HEK293 (cell line): ENCODE results near the gene ATP8B4.

ENCODE experiments used
- CTCF ChIA-PET: fragments of 350-600 bp; formaldehyde crosslinking; extraction: SDS; loops from one replicate; lab custom pipeline; 2021; ENCODE audit warnings: antibody characterized with exemption; lab: Yijun Ruan, JAX
- POLR2A ChIA-PET: fragments of 300-600 bp; formaldehyde crosslinking; extraction: SDS; loops from one replicate; lab custom pipeline; 2020; ENCODE audit warnings: antibody characterized with exemption, inconsistent platforms; lab: Yijun Ruan, JAX
- H3K27ac ChIP-seq: fragments of 200-500 bp; sonication (Bioruptor generic); 2 replicates; pipeline ENCODE4 v1.5.1; 2014; ENCODE audit warnings: low read depth, low read length, control low read depth, inconsistent platforms; ENCODE audit errors: extremely low read depth
- H3K36me3 ChIP-seq, 2 experiments: fragments of 200-500 bp in 1 of 2; sonication (Bioruptor generic) in 1 of 2; 1 replicate in 1 of 2; 2 replicates in 1 of 2; pipeline ENCODE4 v1.5.1; 2014 to 2017; ENCODE audit warnings: inconsistent platforms in 2 of 2, low read length in 2 of 2; ENCODE audit not compliant: control insufficient read depth in 2 of 2, insufficient read depth in 1 of 2
- H3K4me1 ChIP-seq: fragments of 200-500 bp; sonication (Bioruptor generic); 2 replicates; pipeline ENCODE4 v1.5.1; 2014; ENCODE audit warnings: mild to moderate bottlenecking, low read length, inconsistent platforms; ENCODE audit not compliant: control insufficient read depth, insufficient read depth
- H3K4me3 ChIP-seq: 2 replicates; pipeline ENCODE4 v1.5.1; 2011; ENCODE audit warnings: low read depth, mild to moderate bottlenecking, control low read depth, low read length, moderate library complexity
- H3K9me3 ChIP-seq: fragments of 200-500 bp; sonication (Bioruptor generic); 2 replicates; pipeline ENCODE4 v1.5.1; 2014; ENCODE audit warnings: low read depth, low read length, inconsistent platforms; ENCODE audit not compliant: control insufficient read depth, insufficient read depth
- AEBP2 ChIP-seq: fragments of 450-650 bp; formaldehyde crosslinking; IDR thresholded peaks from 2 replicates; pipeline ENCODE4 v1.5.1; 2016; ENCODE audit warnings: missing biosample characterization, missing genetic modification characterization, borderline replicate concordance
- GLI2 ChIP-seq: fragments of 450-650 bp; formaldehyde crosslinking; IDR thresholded peaks from 2 replicates; pipeline ENCODE4; 2017; ENCODE audit warnings: missing biosample characterization, missing genetic modification characterization, low read depth, borderline replicate concordance
- HIC1 ChIP-seq: fragments of 450-650 bp; formaldehyde crosslinking; IDR thresholded peaks from 2 replicates; pipeline ENCODE4 v1.5.1; 2016; ENCODE audit warnings: missing biosample characterization, missing genetic modification characterization
- KLF8 ChIP-seq: fragments of 450-650 bp; formaldehyde crosslinking; IDR thresholded peaks from 2 replicates; pipeline ENCODE4 v1.5.1; 2016; ENCODE audit warnings: missing biosample characterization, missing genetic modification characterization
- PATZ1 ChIP-seq: fragments of 450-650 bp; formaldehyde crosslinking; IDR thresholded peaks from 2 replicates; pipeline ENCODE4 v1.5.1; 2016; ENCODE audit warnings: missing biosample characterization, missing genetic modification characterization
- SP2 ChIP-seq: fragments of 450-650 bp; formaldehyde crosslinking; IDR thresholded peaks from 2 replicates; pipeline ENCODE4 v1.5.1; 2016; ENCODE audit warnings: missing biosample characterization, missing genetic modification characterization
- SP7 ChIP-seq: fragments of 450-650 bp; formaldehyde crosslinking; IDR thresholded peaks from 2 replicates; pipeline ENCODE4 v1.5.1; 2016; ENCODE audit warnings: missing biosample characterization, missing genetic modification characterization
- TCF7L2 ChIP-seq: IDR thresholded peaks from 2 replicates; pipeline ENCODE4 v1.6.1; 2011; ENCODE audit warnings: low read depth, mild to moderate bottlenecking, inconsistent platforms, low read length, moderate library complexity, borderline replicate concordance
- YY1 ChIP-seq: fragments of 450-650 bp; formaldehyde crosslinking; IDR thresholded peaks from 2 replicates; pipeline ENCODE4 v1.5.1; 2018; ENCODE audit warnings: missing biosample characterization, missing genetic modification characterization
- ZBTB11 ChIP-seq: fragments of 450-650 bp; formaldehyde crosslinking; conservative IDR thresholded peaks from 2 replicates; pipeline ENCODE4 v1.5.1; 2016; ENCODE audit warnings: low read depth, missing biosample characterization, missing genetic modification characterization
- ZFP37 ChIP-seq: fragments of 450-650 bp; formaldehyde crosslinking; IDR thresholded peaks from 2 replicates; pipeline ENCODE4 v1.5.1; 2016; ENCODE audit warnings: missing biosample characterization, missing genetic modification characterization
- ZIC2 ChIP-seq: fragments of 450-650 bp; formaldehyde crosslinking; IDR thresholded peaks from 2 replicates; pipeline ENCODE4 v1.5.1; 2016; ENCODE audit warnings: missing biosample characterization, missing genetic modification characterization
- ZNF132 ChIP-seq: fragments of 450-650 bp; formaldehyde crosslinking; IDR thresholded peaks from 2 replicates; pipeline ENCODE4 v1.5.1; 2017; ENCODE audit warnings: missing biosample characterization, missing genetic modification characterization, borderline replicate concordance
- ZNF155 ChIP-seq: fragments of 450-650 bp; formaldehyde crosslinking; IDR thresholded peaks from 2 replicates; pipeline ENCODE4 v1.5.1; 2016; ENCODE audit warnings: missing biosample characterization, missing genetic modification characterization
- ZNF26 ChIP-seq: fragments of 450-650 bp; formaldehyde crosslinking; IDR thresholded peaks from 2 replicates; pipeline ENCODE4 v1.5.1; 2016; ENCODE audit warnings: missing biosample characterization, missing genetic modification characterization
- ZNF37A ChIP-seq: fragments of 450-650 bp; IDR thresholded peaks from 2 replicates; pipeline ENCODE4 v1.5.1; 2018; ENCODE audit warnings: missing biosample characterization, missing genetic modification characterization
- ZNF600 ChIP-seq: fragments of 450-650 bp; formaldehyde crosslinking; IDR thresholded peaks from 2 replicates; pipeline ENCODE4 v1.5.1; 2016; ENCODE audit warnings: missing biosample characterization, missing genetic modification characterization
- ZNF626 ChIP-seq: fragments of 450-650 bp; sonication (Bioruptor Pico); formaldehyde crosslinking; IDR thresholded peaks from 2 replicates; pipeline ENCODE4 v1.5.1; 2018; ENCODE audit warnings: missing biosample characterization, missing genetic modification characterization, inconsistent platforms
- ZNF747 ChIP-seq: fragments of 450-650 bp; formaldehyde crosslinking; IDR thresholded peaks from 2 replicates; pipeline ENCODE4 v1.5.1; 2016; ENCODE audit warnings: missing biosample characterization, missing genetic modification characterization
- TF ChIP-seq, protein P1 (sequence below): fragments of 450-650 bp; formaldehyde crosslinking; IDR thresholded peaks from 2 replicates; pipeline ENCODE4 v1.5.1; 2017; ENCODE audit warnings: missing biosample characterization, missing genetic modification characterization
- TF ChIP-seq, protein P2 (sequence below): fragments of 450-650 bp; formaldehyde crosslinking; IDR thresholded peaks from 2 replicates; pipeline ENCODE4 v1.5.1; 2016; ENCODE audit warnings: missing biosample characterization, missing genetic modification characterization

Gene ATP8B4

GRCh38 chr15:50106457-50106856, 12.6 kb downstream of the ATP8B4 start (continued):
- no peak for TF ChIP-seq YY1 (tag by site-specific recombination)
- no peak for TF ChIP-seq ZNF155 (tag by site-specific recombination)
- no peak for TF ChIP-seq ZNF132 (tag by site-specific recombination)
- no peak for TF ChIP-seq KLF8 (tag by site-specific recombination)
- no peak for TF ChIP-seq TCF7L2
- no peak for TF ChIP-seq SP2 (tag by site-specific recombination)

DNA sequence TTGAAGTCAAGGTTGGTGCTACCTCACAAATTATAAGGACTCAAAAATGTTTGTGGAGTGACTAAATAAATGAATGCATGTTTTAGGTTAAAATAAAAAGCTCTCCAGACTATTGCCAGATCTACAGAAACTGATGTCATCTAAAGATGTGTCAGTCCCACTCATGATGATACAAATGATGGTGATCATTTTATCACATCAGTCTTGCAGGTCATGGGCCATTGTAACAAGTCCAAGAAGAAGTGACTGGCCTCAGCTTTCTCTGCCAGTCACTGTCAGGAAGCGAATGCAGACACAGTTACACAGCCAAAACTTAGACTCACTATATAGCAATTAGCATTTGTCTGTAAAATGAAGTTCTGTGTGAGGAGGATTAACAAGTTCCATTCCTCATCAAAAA, 18.5 kb downstream of the ATP8B4 start:
- no peaks in the 10 kb centered on the region for H3K4me1 ChIP-seq
- no peaks in the 10 kb centered on the region for H3K36me3 ChIP-seq
- CTCF ChIA-PET, result no interaction called here
- H3K27ac ChIP-seq, result no peak overlapping the region
- H3K9me3 ChIP-seq, result no peaks in the 10 kb centered on the region
- POLR2A ChIA-PET, result no interaction called here
- TF ChIP-seq TCF7L2, result no peak
- no peak for TF ChIP-seq AEBP2
- TF ChIP-seq, protein P1, sequence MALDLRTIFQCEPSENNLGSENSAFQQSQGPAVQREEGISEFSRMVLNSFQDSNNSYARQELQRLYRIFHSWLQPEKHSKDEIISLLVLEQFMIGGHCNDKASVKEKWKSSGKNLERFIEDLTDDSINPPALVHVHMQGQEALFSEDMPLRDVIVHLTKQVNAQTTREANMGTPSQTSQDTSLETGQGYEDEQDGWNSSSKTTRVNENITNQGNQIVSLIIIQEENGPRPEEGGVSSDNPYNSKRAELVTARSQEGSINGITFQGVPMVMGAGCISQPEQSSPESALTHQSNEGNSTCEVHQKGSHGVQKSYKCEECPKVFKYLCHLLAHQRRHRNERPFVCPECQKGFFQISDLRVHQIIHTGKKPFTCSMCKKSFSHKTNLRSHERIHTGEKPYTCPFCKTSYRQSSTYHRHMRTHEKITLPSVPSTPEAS, result no peak
- no peak for TF ChIP-seq ZBTB11 (tag by site-specific recombination)
- TF ChIP-seq ZNF26 (tag by site-specific recombination), result no peak
- no peak overlapping the region for H3K4me3 ChIP-seq

DNA sequence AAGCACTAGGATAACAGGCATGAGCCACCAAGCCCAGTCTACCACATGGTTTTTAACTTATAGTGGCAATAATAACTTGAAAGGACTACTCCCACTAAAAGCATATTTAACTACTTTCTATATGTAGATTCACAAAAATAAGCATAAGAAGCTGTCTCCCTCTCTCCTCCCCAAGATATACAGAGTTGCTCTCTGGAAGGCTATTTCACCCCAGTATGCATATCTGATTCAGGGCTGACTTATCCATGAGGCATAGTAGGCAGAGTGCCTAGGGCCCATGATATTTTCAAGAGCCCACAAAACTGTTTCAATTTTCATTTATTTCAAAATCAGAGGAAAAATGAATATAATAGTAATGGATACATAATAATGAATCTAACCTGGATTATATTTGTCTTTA, 20.5 kb downstream of the ATP8B4 start:
- H3K4me3 ChIP-seq, result no peak overlapping the region
- no peaks in the 10 kb centered on the region for H3K4me1 ChIP-seq
- H3K27ac ChIP-seq, result no peak overlapping the region
- no peaks in the 10 kb centered on the region for H3K36me3 ChIP-seq
- H3K9me3 ChIP-seq, result no peaks in the 10 kb centered on the region
- POLR2A ChIA-PET, result no interaction called here
- CTCF ChIA-PET, result no interaction called here
- TF ChIP-seq, protein P2, sequence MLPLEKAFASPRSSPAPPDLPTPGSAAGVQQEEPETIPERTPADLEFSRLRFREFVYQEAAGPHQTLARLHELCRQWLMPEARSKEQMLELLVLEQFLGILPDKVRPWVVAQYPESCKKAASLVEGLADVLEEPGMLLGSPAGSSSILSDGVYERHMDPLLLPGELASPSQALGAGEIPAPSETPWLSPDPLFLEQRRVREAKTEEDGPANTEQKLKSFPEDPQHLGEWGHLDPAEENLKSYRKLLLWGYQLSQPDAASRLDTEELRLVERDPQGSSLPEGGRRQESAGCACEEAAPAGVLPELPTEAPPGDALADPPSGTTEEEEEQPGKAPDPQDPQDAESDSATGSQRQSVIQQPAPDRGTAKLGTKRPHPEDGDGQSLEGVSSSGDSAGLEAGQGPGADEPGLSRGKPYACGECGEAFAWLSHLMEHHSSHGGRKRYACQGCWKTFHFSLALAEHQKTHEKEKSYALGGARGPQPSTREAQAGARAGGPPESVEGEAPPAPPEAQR (tag by site-specific recombination), result no peak
- TF ChIP-seq PATZ1, result no peak
- no peak for TF ChIP-seq SP7 (tag by site-specific recombination)
- TF ChIP-seq GLI2 (tag by site-specific recombination), result no peak
- TF ChIP-seq ZNF600 (tag by site-specific recombination), result no peak
- no peak for TF ChIP-seq ZNF626 (tag by site-specific recombination)
- TF ChIP-seq HIC1 (tag by site-specific recombination), result no peak
- no peak for TF ChIP-seq ZIC2 (tag by site-specific recombination)
- no peak for TF ChIP-seq ZNF37A (tag by site-specific recombination)
- no peak for TF ChIP-seq ZFP37
- TF ChIP-seq ZNF747 (tag by site-specific recombination), result no peak
